GM12891 (cell line): Measurements from ENCODE around the gene GJA3.
A peak's percentile ranks its signal among the peaks of the same experiment; 100 is the strongest.
"Not testable (repeated sequence)": the region's sequence is repeated elsewhere in the genome, so short reads cannot be mapped to it uniquely, and the experiment has no call there.

Experiments
- DNase-seq: peaks from one replicate; pipeline ENCODE4 v3.0.0; 2011; ENCODE audit warnings: low spot score; ENCODE audit not compliant: insufficient read length
- FAIRE-seq: peaks from 2 replicates; lab custom pipeline; 2011; peaks lifted over from hg19 to GRCh38; lab: Jason Lieb, UNC
- PAX5 ChIP-seq: IDR thresholded peaks from 2 replicates; pipeline ENCODE4 v1.6.1; 2011; ENCODE audit warnings: low read length, moderate library complexity, mild to moderate bottlenecking; ENCODE audit not compliant: insufficient read depth, severe bottlenecking
- POLR2A ChIP-seq: IDR thresholded peaks from 2 replicates; pipeline ENCODE4 v1.6.1; 2011; ENCODE audit warnings: low read depth, low read length, control low read depth
- POLR2AphosphoS5 ChIP-seq: IDR thresholded peaks from 2 replicates; pipeline ENCODE4 v1.6.1; 2011; ENCODE audit warnings: low read depth, low read length, control low read depth
- POU2F2 ChIP-seq: IDR thresholded peaks from 2 replicates; pipeline ENCODE4 v1.6.1; 2011; ENCODE audit warnings: low read depth, mild to moderate bottlenecking, control low read depth, low read length, moderate library complexity
- SPI1 ChIP-seq: IDR thresholded peaks from 2 replicates; pipeline ENCODE4 v1.6.1; 2011; ENCODE audit warnings: low read depth, low read length, control low read depth
- TAF1 ChIP-seq: IDR thresholded peaks from 2 replicates; pipeline ENCODE4 v1.6.1; 2011; ENCODE audit warnings: low read depth, low read length, control low read depth

The GJA3 gene

GRCh38 chr13:20171364-20171763, 10.5 kb upstream of the GJA3 start:
- FAIRE-seq = no peak
- TF ChIP-seq POLR2A = no peak
- TF ChIP-seq POU2F2 = no peak
- no peak for TF ChIP-seq PAX5
- TF ChIP-seq SPI1 = no peak
- no peak for TF ChIP-seq TAF1
- no peak for TF ChIP-seq POLR2AphosphoS5
- DNase-seq = no peak

- TF ChIP-seq SPI1 = peak; percentile 46
- TF ChIP-seq PAX5 = no peak
- TF ChIP-seq POLR2A = no peak
- no peak for FAIRE-seq
Measured at GRCh38 chr13:20170921-20171320, 10.1 kb upstream of the GJA3 start.

GRCh38 chr13:20168396-20168795, 7.5 kb upstream of the GJA3 start:
- FAIRE-seq (no peak), DNase-seq (no peak)
- no peak for TF ChIP-seq POU2F2
- no peak for TF ChIP-seq POLR2AphosphoS5
- no peak for TF ChIP-seq SPI1
- no peak for TF ChIP-seq TAF1
- TF ChIP-seq POLR2A = no peak
- no peak for TF ChIP-seq PAX5

More at GRCh38 chr13:20170921-20171320, 10.1 kb upstream of the GJA3 start:
- DNase-seq = no peak

DNA sequence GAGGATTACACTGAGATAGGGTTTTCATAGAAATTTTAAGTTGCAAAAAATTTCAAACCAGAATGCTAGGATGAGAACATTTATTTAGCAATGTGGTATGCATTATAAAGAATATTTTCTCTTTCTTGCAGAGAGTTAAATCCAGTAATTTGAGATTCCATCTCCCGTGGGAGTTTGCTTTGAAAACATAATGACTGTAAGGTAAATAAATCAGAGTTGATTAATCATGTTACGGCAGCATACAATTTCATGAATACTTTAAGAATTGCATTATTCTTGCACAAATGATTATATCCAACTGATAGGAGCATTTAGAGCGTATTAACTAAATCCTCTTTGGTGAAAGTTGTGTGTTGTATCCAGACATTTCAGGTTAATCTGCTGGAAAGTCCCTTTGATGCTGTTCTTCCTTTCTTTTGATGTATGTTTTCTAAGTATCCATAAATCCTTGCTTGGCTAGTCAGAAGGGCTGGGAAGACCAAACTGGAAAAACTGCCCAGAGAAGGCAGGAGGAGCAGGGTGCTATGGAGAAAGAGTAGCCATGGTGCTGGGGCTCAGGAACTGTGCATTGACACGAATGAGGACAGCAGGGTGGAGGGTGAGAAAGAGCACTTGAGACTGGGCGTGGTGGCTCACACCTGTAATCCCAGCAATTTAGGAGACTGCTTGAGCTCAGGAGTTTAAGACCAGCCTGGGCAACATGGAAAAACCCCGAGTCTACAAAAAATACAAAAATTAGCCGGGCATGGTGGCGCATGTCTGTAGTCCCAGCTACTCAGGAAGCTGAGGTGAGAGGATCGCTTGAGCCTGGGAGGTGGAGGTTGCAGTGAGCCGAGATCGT, 4.8 kb upstream of the GJA3 start:
- DNase-seq (no peak), FAIRE-seq (no peak)
- TF ChIP-seq POLR2AphosphoS5 = no peak
- no peak for TF ChIP-seq POLR2A
- no peak for TF ChIP-seq PAX5
- TF ChIP-seq POU2F2 = no peak
- TF ChIP-seq TAF1 = no peak
- TF ChIP-seq SPI1 = no peak

- DNase-seq = no peak
- no peak for TF ChIP-seq POLR2AphosphoS5
- no peak for TF ChIP-seq TAF1
- TF ChIP-seq POU2F2 = no peak
- TF ChIP-seq PAX5 = no peak
- TF ChIP-seq SPI1 = no peak
- TF ChIP-seq POLR2A = no peak
- no peak for FAIRE-seq
Measured at GRCh38 chr13:20161951-20162300, 1.1 kb upstream of the GJA3 start.

DNA sequence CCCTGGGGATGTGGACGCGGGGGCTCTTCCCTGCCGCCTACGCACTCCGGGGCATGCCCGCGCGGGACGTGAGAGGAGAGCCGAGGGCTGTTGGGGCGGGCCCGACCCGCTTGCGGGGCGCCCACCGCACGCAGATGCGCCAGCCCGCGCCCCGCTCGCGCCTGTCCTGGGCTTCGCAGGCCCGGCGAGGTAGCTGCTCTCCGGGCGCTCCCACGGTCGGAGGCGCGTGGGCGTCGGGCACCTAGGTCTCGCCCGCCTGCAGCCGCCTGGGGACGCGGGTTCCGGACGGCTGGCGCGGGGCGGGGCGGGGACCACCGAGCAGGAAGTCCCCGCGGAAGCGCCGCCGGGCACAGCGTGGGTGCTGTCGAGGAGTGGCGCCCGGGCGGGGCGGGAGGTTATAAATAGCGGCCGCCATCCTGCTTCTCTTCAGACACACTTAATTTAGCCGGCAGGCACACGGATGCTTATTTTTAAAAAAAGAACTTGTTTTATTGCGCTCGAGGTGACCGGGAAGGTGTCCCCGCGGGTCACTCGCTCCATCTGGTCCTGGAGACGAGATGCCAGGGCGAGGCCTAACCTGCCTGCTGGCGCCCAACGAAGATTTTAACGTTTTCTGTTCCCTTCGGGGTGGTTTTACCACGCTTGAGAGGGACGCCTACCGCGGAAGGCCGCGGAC, 561 bp upstream of the GJA3 start:
- TF ChIP-seq SPI1 (no peak), POLR2AphosphoS5 (no peak), POLR2A (no peak), POU2F2 (no peak), TAF1 (no peak), PAX5 (no peak)
- no peak for DNase-seq
- peak; percentile 16 for FAIRE-seq

DNA sequence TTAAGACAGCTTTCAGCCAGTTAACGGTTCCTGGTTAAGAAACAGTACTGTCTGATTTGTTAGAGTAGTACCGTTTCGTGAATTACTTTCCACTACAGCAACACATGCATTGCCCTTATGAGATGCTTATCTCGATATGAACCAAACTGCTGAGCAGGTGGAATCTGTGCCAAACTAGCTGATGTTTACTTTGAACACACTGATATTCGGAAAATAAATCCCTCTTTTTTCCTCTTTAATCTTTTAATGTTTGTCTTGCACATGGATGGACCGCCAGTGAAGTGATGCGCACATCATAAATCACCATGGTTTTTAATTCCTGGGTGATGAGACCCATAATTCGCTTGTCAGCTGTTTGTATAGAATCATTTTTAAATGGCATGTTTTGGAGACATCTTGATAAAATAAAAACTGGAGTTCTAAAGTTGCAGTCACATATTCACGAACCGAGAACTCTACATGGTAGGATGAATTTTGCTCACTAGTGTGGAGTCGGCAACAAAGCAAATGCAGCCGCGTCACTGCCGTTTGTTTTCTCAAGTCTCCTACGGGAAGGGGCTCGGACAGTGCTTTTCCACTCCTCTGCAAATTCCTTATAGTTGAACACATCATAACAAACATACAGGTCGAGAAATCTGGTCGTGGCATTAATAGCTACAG, 1.1 kb downstream of the GJA3 start:
- FAIRE-seq (no peak), DNase-seq (no peak)

GRCh38 chr13:20157151-20157796, 3.6 kb downstream of the GJA3 start:
- no peak for TF ChIP-seq POLR2A
- no peak for TF ChIP-seq POLR2AphosphoS5
- no peak for TF ChIP-seq SPI1
- no peak for TF ChIP-seq TAF1
- no peak for TF ChIP-seq PAX5
- TF ChIP-seq POU2F2 = no peak
- FAIRE-seq (peak; percentile 45), DNase-seq (no peak)

More for the DNA sequence above, 1.1 kb downstream of the GJA3 start:
- TF ChIP-seq PAX5 (no peak), TAF1 (no peak), POLR2AphosphoS5 (no peak), SPI1 (no peak), POLR2A (no peak), POU2F2 (no peak)

DNA sequence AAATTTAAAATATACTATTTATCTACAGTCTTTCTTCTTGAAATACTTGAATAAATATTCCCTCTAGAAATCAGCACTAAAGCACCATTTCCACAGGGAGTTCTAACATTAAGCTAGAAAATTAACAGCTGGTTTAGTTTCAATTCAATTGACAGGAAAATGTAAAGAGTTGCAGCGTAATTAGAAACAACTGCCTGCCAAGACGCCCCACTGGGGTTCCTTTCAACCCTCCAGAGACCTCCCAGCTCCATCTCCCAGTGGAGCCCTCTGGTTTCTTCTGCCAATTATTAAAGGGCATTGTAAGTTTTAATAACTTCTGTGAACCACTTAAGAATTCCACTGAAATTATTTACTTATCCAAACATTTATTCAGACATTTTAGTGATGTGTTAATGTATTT, 4.2 kb downstream of the GJA3 start:
- TF ChIP-seq POU2F2 = no peak
- no peak for TF ChIP-seq POLR2AphosphoS5
- no peak for TF ChIP-seq TAF1
- FAIRE-seq (no peak), DNase-seq (no peak)

GRCh38 chr13:20153290-20153689, 7.6 kb downstream of the GJA3 start:
- not testable (repeated sequence) for FAIRE-seq, DNase-seq
